ENCODE measurements around the gene COPZ2. TPM values are rescaled to one million over a fixed set of nuclear protein-coding genes. Genes with fewer than 3 reads are reported as not detected.

COPZ2 gene
- total RNA-seq, 1 donor from 2014 or later, result 78.6 TPM

Small RNAs within 50 kb of the gene (microRNA-seq; reads per million reads assigned to microRNA genes)
- gene MIR152, result 1,477 reads per million, percentile 87 among the genes with 10 or more reads in this experiment

Other genes starting within 250 kb of the COPZ2 start
- 8.7 TPM for gene OSBPL7, start 216.0 kb downstream of the COPZ2 start, total RNA-seq
- 55.5 TPM for gene MRPL10, start 206.3 kb downstream of the COPZ2 start, total RNA-seq
- gene LRRC46, start 206.1 kb downstream of the COPZ2 start, total RNA-seq, result 0.27 TPM
- 32.1 TPM for gene SCRN2, start 196.5 kb downstream of the COPZ2 start, total RNA-seq
- gene SP6, start 186.6 kb downstream of the COPZ2 start, total RNA-seq, result 0.08 TPM
- gene SP2, start 141.6 kb downstream of the COPZ2 start, total RNA-seq, result 16.3 TPM
- gene PNPO, start 96.2 kb downstream of the COPZ2 start, total RNA-seq, result 21.3 TPM
- not detected for gene PRR15L, start 79.9 kb downstream of the COPZ2 start, total RNA-seq
- gene CDK5RAP3, start 66.7 kb downstream of the COPZ2 start, total RNA-seq, result 58.2 TPM
- 604 TPM for gene NFE2L1, start 10.6 kb upstream of the COPZ2 start, total RNA-seq
- gene CBX1, start 63.7 kb upstream of the COPZ2 start, total RNA-seq, result 31.2 TPM
- 11.4 TPM for gene SNX11, start 70.0 kb upstream of the COPZ2 start, total RNA-seq

All from cardiac septum (tissue), 1 donor.